DMS153 treated with DMSO at 0.1 percent for 48 hours (cell line): ENCODE results near the gene LPIN1.
A peak's percentile ranks its signal among the peaks of the same experiment; 100 is the strongest.
"Not testable (repeated sequence)": the region's sequence is repeated elsewhere in the genome, so short reads cannot be mapped to it uniquely, and the experiment has no call there.

Source experiments
- DNase-seq: peaks from one replicate; lab custom pipeline; 2025; ENCODE audit not compliant: unreplicated experiment; lab: John Stamatoyannopoulos, UW

LPIN1 gene

DNA sequence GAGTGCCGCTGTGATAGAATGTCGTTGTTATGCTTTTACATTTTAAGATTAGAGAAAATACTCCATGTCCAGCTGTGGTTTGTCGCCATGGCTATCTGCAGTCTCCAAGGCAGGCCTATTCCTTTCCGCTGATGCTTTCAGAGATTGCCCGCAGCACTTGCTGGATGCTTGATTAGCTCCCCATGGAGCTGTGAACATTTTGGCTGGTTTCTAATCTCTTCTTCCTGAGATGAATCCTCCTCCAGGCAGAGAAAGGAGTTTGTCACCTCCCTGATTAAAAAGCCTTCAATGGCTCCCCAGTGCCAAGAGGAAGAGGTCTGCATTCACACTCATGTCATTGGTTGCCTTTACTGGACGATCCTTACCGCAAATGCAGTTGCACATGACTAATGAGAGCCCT, 32.6 kb upstream of the LPIN1 start:
- no peak for DNase-seq

DNA sequence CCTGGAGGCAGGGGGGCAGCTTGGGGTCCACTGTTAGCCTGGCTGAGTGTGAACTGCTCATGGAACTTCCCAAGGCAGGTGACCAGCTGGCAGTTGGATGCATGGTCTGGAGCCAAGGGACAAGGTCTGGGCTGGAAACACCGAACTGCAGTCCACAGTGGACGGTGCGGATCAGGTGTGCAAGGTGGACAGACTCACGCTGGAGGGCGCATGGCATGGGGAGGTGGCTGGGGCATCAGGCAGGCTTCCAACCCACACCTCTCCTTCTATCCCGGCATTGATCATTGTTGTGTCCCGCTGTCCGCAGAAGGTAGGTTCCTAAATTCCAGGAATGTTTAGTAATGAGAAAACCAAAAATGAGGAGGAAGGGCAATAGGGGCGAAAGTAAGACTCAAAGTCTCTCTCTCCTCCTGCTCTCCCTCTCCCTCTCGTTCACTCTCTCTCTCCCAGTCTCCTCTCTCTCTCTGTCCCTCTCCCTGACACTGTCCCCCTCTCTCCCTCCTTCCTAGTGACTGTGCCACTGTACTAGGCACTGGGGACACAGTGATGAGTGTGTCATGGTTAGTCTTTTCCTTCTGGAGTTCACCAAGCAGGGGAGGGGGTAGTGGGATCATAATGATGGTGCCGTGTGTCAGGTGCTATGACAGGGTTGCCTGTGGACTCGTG, 30.3 kb upstream of the LPIN1 start:
- DNase-seq, result no peak

DNA sequence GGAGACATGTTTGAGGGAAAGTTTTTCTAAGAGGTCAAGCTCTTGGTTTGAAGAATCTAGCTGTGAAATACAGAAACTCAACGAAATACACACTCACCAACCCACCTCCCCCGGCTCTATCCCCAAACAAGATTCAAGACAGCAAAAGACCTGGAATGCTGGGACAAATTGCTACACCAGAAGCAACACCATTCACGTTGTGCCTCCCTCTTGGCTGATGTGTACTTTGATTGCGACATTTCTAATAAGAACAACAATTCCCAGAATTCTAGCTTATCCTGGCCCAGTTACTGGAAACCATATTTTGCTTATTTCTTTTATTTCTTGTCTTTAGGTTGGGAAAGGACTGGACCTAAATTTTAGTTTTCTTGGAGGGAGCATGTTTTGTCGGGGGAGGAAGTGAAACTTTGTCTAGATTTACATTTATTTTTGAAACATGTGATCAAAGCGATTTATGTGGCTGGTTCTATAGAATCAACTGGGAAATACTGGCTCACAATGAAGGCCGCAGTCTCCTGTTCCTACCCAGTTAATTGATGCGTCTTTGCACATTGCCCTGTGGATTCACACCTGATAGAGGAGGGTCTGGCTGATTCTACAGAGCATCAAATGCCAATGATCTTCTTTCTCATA, 29.6 kb upstream of the LPIN1 start:
- DNase-seq, result no peak

DNA sequence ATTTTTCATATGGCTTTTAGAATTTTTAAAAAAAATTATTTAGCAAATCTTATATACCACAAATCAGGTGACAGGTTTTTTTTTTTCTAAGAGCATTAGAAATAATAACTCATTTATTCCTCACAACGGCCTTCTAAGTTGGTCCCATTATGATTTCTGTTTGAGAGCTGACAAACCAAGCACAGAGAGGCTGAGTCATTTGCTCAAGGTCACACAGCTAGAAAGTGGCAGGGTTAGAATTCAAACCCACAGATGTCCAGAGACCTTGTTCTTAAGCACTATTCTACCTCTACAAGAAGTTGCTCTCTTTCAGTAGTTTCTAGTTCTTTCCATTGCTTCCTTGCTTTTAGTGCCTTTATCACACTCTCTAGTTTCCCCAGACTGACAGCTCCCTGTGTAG, 28.8 kb upstream of the LPIN1 start:
- no peak for DNase-seq

DNA sequence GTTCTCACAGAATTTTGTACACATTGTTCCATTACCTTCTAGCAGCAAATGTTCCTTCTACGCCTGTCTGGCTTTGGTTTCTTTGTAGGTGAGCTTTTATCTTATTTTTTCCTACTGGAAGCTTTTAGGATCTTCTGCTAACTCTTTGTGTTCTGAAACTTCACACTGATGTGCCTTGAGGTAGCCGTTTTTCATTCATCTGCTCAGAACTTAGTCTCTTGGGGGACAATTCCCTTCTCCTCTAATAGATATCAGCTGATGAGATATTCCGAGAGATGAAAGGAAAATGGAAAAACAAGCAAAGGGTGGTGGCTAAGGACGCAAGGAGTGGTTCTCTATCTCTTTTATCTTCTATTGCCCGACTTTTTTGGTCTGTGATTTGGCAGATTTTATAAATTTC, 27.8 kb upstream of the LPIN1 start:
- DNase-seq, result no peak

GRCh38 chr2:11719230-11719977, 27.0 kb upstream of the LPIN1 start:
- DNase-seq, result no peak

DNA sequence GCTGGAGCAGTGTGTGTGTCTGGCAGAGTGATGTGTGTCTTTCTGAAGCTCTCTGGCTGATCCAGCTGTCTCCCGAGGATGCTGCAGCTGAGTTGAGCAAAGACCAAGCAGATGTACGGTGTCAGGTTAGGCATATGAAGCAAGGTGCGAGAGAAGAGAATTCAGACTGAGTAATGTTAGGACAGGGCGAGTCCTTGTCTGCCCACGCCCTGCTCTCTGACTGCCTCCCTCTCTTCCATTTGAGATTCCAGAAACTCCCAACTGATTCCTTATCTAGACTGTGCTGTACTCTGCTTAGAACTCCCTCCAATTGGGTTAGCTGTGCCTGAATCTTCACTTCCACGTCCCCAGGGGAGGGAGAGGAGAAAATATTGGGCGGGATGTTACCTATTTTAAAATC, 25.7 kb upstream of the LPIN1 start:
- DNase-seq, result no peak

DNA sequence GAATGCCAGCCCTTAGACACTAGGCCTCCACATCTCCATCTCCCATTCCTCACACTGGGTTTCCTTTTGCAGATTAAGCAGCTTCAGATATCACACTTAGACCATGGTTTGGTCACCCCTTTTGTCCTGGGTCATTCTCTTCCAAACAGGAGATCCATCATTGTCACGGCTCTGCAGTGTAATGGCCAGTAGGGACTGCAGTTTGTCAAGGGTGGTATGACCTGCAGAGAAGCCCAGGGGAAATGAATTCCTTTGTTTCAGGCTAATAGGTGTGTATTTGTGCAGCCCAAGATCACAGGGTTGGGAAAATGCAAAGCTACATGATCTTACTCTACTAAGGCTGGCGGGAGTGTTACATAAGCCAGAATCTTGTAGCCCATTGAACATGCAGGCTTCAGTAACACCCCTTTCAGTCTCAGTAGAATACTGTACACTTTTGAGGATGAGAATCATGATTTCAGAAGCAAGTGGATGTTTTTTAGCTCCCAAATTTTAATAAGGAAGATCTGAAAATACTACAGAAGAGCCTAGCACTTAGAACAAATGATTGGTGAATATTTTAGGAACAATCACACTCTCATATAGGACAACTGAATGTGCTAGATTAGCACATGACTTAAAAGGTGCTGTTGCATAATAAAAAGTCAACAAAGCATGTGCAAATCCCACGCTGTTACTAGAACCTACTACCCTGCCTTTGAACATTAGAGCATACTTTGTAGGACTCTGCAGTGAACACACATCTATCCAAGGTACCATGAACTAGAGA, 24.0 kb upstream of the LPIN1 start:
- DNase-seq, result no peak

DNA sequence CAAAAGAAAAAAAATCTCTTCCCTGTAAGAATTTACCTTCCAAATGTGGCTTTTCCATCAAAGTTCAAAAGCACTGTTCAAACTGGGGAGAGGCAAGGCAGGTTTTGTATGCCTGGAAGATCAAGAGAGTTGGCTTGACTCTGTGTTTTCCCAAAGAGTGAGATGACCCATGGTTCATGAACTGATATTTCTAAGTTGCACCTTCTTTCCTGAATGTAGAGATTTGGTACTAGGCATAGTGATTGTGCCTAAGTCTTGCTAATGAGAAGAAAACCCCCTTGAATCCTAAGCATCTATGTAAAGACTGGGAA, 23.4 kb upstream of the LPIN1 start:
- DNase-seq, result no peak

DNA sequence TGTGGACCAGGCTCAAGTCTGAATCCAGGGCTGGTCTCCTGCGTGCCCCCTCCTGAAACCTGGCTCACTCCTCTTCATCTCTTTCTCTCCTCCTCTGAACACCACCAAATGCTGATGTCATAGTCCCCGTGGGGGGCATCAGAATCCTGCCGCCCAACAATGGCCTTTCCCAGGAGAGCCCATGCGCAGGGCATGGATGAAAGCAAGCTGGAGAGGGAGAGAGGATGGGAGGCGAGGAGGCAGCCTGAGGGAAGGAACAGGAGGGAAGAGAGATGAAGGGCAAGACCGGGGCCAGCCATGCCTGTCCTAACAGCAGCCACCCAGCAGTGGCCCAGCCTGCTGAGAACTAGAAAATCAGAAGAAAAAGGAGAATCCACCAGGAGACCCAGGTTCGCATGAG, 22.3 kb upstream of the LPIN1 start:
- no peak for DNase-seq

DNA sequence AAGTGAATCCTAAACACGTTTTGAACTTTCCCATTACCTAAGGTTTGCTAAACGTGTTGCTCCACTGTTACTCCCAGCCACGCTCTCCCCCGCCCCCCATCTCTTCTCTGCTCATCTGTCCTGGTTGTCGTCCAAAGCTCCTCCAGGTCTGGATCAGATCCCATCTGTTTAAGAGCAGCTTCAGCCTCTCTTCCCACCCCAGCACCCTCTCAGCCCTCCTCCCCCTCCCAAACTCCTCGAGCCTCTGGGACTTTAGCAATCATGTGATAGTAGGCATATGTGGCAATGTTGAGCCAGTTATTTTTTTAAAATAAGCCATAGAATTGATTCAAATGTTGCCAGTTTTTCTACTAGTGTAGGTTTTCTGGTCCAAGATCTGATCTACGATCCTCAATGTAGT, 20.0 kb upstream of the LPIN1 start:
- no peak for DNase-seq

GRCh38 chr2:11729362-11730212, 16.8 kb upstream of the LPIN1 start:
- no peak for DNase-seq

GRCh38 chr2:11731214-11731984, 15.0 kb upstream of the LPIN1 start:
- not testable (repeated sequence) for DNase-seq

GRCh38 chr2:11732587-11732986, 13.8 kb upstream of the LPIN1 start:
- no peak for DNase-seq

- not testable (repeated sequence) for DNase-seq
Measured at GRCh38 chr2:11737852-11738251, 8.6 kb upstream of the LPIN1 start.

DNA sequence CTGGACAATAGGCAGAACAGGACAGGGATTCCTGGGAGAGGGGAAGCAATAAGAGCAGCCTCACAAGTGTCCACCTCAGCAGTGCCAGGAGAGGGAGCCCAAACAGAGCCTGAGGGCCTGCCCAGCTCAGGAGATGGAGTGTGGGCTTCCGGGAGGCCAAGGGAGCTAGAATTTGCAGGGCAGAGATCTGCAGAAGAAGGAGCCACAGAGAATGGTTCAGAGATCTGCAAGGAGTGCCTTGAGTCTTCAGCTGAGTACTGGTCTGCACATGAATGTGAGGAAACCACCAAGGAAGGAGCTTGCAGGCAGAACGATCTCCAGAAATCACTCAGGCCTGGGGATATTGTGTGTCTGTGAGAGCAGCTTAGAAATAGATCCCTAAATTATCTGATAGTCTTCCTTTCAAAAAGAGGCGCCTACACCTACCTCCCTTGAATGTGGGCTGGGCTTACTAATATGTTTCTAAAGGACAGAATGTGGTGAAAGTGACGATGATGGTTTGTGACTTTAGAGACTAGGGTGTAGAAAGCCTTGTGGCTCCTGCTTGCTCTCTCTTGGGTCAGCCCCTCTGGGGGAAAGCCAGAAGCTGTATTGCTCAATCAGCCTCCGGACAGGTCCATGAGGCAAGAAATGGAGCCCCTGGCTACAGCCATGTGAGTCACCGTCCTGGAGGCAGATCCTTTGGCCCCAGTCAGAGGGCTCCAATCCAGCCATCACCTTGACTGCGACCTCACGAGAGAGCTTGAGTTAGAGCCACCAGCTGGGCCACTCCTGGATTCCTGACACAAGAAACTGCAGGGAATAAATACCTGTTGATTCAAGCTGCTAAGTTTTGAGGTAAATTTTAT, 7.6 kb upstream of the LPIN1 start:
- peak; percentile 8 for DNase-seq

- DNase-seq, result no peak
Measured at GRCh38 chr2:11740723-11741122, 5.7 kb upstream of the LPIN1 start.

DNA sequence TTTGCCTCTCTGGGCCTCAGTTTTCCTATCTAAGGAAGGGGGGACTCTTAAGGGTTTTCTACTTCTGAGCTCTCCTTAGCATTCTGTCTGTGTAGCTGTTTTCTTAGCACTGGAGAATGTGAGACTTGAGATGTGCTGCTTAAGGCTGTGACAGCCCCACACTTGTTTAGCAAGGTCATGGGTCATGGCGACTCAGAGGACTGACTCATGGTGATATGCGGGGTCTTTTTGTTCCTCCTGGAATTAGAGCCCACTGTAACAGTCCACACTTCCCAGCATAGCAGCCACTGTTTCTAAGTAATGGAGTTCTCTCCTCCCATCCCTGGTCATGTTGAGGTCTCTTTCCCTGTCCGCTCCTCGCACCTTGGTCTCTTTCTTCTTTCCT, 4.1 kb upstream of the LPIN1 start:
- DNase-seq, result no peak

DNA sequence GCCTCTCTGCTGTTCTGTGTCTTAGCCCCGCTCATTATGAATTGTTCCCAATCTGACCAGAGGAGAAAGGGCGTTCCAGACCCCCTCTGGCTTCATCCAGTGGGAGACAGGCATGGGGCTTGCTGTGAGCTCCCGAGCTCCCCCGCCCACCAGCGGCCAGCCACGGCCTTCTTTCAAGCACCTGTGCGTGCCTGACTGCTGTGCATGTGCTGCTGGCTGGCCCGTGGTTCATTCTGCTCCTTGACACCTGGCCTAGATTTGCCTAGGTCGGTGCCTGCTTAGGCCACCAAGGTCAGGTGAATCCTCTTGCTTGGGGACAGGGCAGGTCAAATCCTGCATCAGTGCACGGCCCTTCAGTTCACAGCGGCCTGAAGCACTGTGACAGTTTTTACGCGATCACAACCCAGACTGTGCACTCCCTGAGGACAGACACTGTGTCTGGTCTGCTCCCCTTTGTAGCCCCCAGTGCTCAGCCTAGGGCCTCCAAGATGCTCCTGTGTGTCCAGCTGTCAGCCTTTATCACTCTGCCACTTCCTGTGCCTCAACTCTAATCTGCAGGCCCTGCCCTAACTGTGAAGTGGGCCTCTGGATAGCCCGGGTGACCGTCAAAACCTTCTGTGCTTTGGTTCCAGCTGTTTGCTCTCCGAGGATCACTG, 3.6 kb upstream of the LPIN1 start:
- DNase-seq, result no peak
